ENCODE data around the gene TBCK.

The TBCK gene

GRCh38 chr4:106036334-106036733 lies 279.7 kb downstream of the TBCK start:
- no peak for DNase-seq

DNA sequence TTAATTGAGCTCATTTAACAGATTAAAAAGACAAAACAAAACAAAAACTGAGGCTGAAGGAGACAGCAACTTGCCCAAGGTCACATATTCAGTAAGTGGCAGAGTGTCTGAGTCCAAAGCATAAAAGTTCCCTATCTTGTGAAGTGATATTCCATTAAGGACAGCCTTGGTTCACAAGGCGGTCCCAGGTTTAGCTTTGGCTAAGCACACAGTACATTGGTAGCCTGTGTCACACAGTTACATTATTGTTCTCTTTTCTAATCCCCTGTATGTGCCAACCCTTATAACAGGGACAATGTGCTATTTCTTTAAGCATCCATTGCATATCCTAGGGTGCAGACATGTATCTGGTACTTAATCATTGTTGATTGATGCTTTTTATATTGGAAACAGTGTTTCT lies 280.8 kb downstream of the TBCK start:
- no peak for DNase-seq

- DNase-seq, result no peak
Observed at GRCh38 chr4:106034751-106035150, 281.3 kb downstream of the TBCK start.

DNA sequence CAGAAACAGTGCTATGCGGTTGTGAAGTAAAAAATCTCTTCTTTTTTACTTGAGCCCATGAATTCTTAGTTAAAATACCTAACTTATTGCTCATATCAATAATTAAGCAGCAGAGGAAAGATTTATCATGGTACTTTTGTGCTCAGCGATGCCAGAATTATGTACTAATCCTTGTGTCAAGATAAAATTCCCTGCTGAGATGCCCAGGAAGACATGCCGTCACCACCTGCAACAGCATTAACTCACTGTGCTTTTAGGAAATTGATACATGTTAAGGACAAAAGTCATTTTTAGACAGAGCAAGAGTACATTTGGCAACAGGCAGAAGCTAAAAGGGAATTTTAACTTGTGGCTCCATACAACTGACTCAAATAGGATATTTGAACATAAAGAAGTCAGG lies 281.8 kb downstream of the TBCK start:
- no peak for DNase-seq

DNA sequence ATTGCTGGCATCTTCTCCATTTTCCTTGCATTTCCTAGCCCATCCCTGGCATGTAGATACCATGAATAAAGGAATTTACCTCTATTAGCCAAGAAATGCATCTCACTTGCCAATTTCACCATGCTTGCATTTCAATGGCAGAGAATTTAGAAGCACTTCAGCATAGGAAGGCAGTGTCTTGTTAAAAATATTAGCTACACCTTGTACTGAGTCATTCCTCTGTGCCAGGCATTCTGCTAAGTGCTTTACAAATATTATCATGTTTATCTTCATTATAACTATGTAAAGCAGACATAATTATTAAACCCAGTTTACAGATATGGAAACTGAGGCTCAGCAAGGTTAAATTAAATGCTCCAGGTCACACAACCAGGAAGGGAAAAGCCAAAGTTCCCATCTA lies 282.5 kb downstream of the TBCK start:
- DNase-seq, result no peak

- no peak for DNase-seq
Observed at GRCh38 chr4:106032851-106033286, 283.1 kb downstream of the TBCK start.

DNA sequence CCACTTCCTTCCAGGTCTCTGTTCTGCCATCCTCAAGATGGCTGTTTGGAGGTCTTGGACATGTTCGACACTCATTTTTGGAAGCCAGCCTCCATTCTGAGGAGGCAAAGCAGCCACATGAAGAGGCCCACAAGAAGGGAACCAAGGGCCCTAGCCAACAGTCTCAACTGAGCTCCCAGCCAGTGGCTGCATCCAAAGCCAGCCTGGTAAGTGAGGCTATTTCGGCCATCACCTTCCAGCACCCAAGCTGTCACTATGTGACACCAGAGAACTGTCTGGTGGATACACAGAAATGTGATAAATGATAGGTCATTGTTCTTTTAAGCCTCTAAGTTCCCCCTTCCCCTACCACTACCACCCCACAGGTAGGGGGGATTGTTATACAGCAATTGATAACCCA lies 293.6 kb downstream of the TBCK start:
- DNase-seq, result no peak

GRCh38 chr4:106021737-106022410 lies 294.1 kb downstream of the TBCK start:
- peak; percentile 92 for DNase-seq

DNA sequence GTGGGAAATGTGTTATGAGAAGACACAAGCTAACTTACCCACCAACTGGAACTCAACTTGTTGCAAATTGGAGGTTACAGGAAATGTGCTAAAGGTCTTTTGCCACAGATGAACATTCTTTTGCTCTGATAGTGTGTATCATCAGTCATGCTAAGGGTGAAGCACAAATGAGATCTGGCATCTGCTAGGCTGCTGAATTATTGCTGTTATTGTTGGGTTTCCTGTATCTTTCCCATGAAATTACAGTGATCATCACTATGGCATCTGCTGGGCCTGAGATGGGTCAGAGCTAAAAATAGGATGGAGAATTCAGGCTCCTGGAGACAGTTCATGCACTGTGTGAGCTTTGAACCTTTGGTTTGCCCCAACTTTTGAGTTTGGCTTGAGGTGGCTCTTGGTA lies 296.2 kb downstream of the TBCK start:
- DNase-seq, result no peak

DNA sequence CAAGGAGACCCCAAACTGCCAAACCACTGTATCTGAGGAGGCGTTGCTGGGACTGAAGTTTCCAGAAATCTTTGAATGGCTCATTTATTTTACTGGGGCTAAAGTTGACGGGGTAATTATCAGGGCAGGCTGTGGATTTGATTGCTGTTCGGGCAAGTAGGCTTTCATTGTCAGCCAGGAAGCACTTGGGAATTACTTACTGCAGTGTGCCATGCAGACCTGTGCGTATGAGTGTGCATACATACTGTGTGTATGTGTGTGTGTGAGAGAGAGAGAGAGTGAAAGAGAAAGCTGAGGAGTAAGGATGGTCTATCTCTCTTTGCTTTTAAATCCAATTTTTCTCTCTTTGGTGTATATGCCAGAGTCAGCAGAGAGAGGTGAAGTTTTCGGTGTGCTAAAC lies 298.0 kb downstream of the TBCK start:
- no peak for DNase-seq

DNA sequence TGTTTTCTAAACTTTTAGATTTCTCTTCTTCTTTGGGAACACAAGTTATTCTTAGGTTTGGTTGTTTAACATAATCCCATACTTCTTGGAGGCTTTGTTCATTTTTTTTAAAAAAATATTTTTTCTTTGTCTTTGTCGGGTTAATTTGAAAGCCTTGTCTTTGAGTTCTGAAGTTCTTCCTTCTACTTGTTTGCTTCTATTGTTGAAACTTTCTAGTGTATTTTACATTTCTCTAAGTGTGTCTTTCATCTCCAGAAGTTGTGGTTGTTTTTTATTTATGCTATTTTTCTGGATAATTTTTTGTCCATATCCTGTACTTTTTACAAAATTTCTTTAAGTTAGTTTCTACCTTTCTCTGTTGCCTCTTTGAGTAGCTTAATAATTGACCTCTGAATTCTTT lies 304.6 kb downstream of the TBCK start:
- no peak for DNase-seq

DNA sequence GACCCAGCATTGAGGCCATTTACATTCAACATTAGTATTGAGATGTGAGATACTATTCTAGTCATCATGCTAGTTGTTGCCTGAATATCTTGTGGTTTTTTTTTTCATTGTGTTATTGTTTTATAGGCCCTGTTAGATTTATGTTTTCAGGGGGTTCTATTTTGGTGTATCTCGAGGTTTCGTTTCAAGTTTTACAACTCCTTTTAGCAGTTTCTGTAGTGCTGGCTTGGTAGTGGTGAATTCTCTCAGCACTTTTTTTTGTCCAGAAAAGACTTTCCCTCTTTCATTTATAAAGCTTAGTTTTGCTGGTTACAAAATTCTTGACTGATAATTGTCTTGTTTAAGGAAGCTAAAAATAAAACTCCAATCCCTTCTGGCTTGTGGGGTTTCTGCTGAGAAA lies 305.2 kb downstream of the TBCK start:
- DNase-seq, result no peak

DNA sequence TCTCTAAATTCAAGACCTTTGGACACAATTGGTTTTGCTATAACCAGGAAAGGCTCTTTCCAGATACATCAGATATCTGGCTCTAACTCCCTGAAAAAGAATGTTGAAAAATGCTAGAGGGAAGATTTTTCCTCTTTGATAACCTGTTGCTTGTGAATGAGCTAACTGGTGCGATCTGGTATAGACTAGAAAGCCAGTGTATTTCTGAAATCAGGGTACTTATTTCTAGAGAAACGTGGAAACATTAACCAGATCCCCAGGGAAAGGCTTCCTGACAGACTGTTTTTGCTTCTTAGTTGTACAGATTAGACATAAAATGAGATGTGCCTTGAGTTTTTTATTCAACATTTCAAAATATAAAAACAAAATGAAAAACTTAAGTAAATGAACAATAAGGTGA lies 313.0 kb downstream of the TBCK start:
- DNase-seq, result no peak

DNA sequence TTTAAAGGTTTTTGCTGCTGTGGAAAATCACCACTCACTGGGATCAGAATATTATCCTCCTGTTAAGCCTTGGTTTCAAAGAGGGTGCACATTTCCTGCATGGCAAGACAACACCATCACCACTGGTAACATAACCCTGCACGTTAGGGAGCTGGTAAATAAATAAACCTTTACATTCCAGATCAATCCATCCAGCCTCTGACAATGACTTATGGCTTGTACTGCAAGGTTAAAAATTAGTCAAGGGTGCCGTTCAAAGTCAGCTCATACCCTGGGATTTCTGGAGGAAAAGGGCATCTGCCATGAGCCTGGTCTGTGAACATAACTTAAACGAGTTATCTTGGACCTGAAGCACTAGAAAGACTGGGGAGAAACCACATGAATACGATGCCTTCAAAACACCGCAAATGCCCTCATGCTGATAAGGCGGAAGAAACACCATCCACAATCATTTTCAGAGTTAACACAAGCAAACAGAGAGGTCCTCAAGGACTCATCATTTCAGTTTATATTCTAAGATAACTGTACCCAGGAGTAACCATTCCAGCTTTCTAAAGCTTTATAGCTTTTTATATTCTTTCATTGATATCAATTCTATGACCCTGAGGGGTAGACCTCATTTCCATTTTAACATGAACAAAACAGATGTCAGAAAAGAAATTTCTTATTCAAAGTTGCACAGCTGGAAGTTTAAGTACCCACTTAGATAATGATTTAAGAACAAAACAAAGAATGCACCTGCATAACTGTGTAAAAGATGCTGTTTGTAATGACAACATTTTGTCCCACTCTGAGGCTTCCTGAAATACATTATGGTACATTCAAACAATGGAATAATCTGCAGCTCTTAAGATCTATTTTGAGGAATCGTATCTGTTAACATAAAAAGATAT lies 317.6 kb downstream of the TBCK start:
- peak; percentile 73 for DNase-seq

GRCh38 chr4:105996845-105997244 lies 319.2 kb downstream of the TBCK start:
- peak; percentile 82 for DNase-seq

GRCh38 chr4:105994841-105995501 lies 321.0 kb downstream of the TBCK start:
- DNase-seq, result no peak

GRCh38 chr4:105994061-105994460 lies 321.9 kb downstream of the TBCK start:
- DNase-seq, result no peak

DNA sequence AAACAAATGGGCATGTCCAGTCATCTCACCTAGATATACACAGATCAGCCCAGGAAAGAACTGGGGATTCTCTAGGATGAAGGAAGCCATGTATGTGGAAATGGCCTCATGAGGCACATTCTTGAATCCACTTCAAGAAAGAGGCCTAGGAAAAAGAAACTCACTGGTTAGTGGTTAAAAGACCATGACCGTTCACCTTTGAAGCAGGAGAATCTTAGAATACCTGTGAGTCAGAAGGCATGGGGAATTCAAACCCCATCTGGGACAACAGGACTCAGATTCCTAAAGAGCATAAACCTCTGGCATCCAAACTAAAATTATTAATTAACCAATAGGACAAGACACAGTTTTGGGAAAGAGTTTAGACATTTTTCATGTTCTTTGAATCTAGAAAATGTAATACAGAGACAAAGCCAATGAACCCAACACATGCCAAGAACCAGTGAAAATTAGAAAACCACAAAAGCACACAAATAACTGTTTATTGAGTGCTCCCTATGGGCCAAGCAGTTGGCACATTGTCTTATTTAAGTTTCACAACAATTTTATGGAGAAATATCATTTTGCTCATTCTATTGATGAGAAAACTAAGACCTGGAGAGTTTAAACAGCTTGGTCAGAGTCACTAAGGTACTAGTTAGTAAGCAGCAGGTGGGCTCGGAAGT lies 323.2 kb downstream of the TBCK start:
- no peak for DNase-seq

GRCh38 chr4:105991726-105992125 lies 324.3 kb downstream of the TBCK start:
- no peak for DNase-seq

Measured in OCI-M1 (cell line).